ENCODE measurements around the gene MAD1L1.

- no peak for TF ChIP-seq ARID4B (CRISPR knock-in tag; IDR thresholded peaks at IDR 0.05; ENCODE audit: borderline replicate concordance)
- no peak for TF ChIP-seq MAX (CRISPR knock-in tag; IDR thresholded peaks at IDR 0.05)
- TF ChIP-seq CTCF (IDR thresholded peaks at IDR 0.05) = no peak
- no peak for TF ChIP-seq FOXP1 (CRISPR knock-in tag; IDR thresholded peaks at IDR 0.05; ENCODE audit: borderline replicate concordance)
- no peak for TF ChIP-seq ZNF232 (CRISPR knock-in tag; IDR thresholded peaks at IDR 0.05)
- TF ChIP-seq SMAD3 (CRISPR knock-in tag; IDR thresholded peaks at IDR 0.05; ENCODE audit: borderline replicate concordance) = no peak
These were observed 198.2 kb downstream of the MAD1L1 start for GRCh38 chr7:2034291-2035201.
